HL-60 (cell line): ENCODE data around the gene CHMP4A.

Experiments
- DNase-seq, 2 experiments: peaks; one replicate each; pipeline ENCODE4 v3.0.0-alpha.2; 2010 to 2020; ENCODE audit warnings: low read depth in 1 of 2, low spot score in 1 of 2
- H3K27ac ChIP-seq: fragments of 250-450 bp; sonication (Bioruptor Pico); replicated peaks from 2 replicates; pipeline ENCODE4 v1.5.1; 2020; ENCODE audit warnings: mild to moderate bottlenecking, moderate library complexity
- H3K27me3 ChIP-seq: fragments of 250-450 bp; sonication (Bioruptor Pico); 2 replicates; pipeline ENCODE4 v1.5.1; 2021; ENCODE audit warnings: mild to moderate bottlenecking, moderate library complexity; ENCODE audit not compliant: insufficient read depth, poor library complexity, severe bottlenecking
- H3K4me3 ChIP-seq: replicated peaks from 2 replicates; pipeline ENCODE4 v1.5.1; 2011; ENCODE audit warnings: mild to moderate bottlenecking, control low read depth, low read length; ENCODE audit not compliant: insufficient read depth
- CTCF ChIP-seq: IDR thresholded peaks from one replicate; pipeline ENCODE4 v1.5.1; 2011; ENCODE audit warnings: low read length, control low read depth, inconsistent platforms; ENCODE audit not compliant: insufficient read depth
- GABPA ChIP-seq: IDR thresholded peaks from 2 replicates; pipeline ENCODE4 v1.6.1; 2012; ENCODE audit warnings: low read depth
- POLR2AphosphoS5 ChIP-seq: IDR thresholded peaks from 2 replicates; pipeline ENCODE4 v1.6.1; 2012; ENCODE audit warnings: low read depth
- REST ChIP-seq: IDR thresholded peaks from 2 replicates; pipeline ENCODE4 v1.6.1; 2012; ENCODE audit warnings: low read depth; ENCODE audit not compliant: insufficient replicate concordance
- SPI1 ChIP-seq: IDR thresholded peaks from 2 replicates; pipeline ENCODE4 v1.6.1; 2012; ENCODE audit warnings: low read depth, mild to moderate bottlenecking, borderline replicate concordance

Gene CHMP4A

GRCh38 chr14:24241829-24242443, 28.6 kb upstream of the CHMP4A start:
- H3K27me3 ChIP-seq, result no peaks in the 10 kb centered on the region
- DNase-seq, result peak; percentile 22 to 95
- peak overlapping the region; percentile 49 for H3K4me3 ChIP-seq
- peak overlapping the region; percentile 97 for H3K27ac ChIP-seq
- TF ChIP-seq GABPA (no peak), POLR2AphosphoS5 (no peak), REST (no peak), CTCF (no peak)

- no peak overlapping the region for H3K27ac ChIP-seq
- H3K27me3 ChIP-seq, result no peaks in the 10 kb centered on the region
- no peak for DNase-seq
- H3K4me3 ChIP-seq, result no peak overlapping the region
- no peak for TF ChIP-seq POLR2AphosphoS5
- TF ChIP-seq SPI1, result no peak
- no peak for TF ChIP-seq GABPA
Observed at GRCh38 chr14:24240110-24240918, 27.0 kb upstream of the CHMP4A start.

GRCh38 chr14:24238527-24239037, 25.3 kb upstream of the CHMP4A start:
- no peak overlapping the region for H3K27ac ChIP-seq

More at GRCh38 chr14:24238527-24239037, 25.3 kb upstream of the CHMP4A start:
- no peaks in the 10 kb centered on the region for H3K27me3 ChIP-seq
- TF ChIP-seq GABPA (no peak), REST (no peak), CTCF (no peak), POLR2AphosphoS5 (no peak), SPI1 (no peak)
- no peak for DNase-seq
- no peak overlapping the region for H3K4me3 ChIP-seq
